A549 (cell line): ENCODE results near the gene ALAS1.

ENCODE experiments used
- BHLHE40 ChIP-seq: IDR thresholded peaks from 2 replicates; pipeline ENCODE4 v1.6.1; 2012; ENCODE audit warnings: low read depth, low read length, inconsistent platforms
- CTCF ChIP-seq: fragments of >200 bp; sonication (Bioruptor Twin); formaldehyde crosslinking; IDR thresholded peaks from 3 replicates; pipeline ENCODE4 v1.5.1; 2016
- ELK1 ChIP-seq: fragments of 150-350 bp; IDR thresholded peaks from 2 replicates; pipeline ENCODE4 v1.6.1; 2014; ENCODE audit warnings: low read depth, mild to moderate bottlenecking, low read length
- JUN ChIP-seq, 2 experiments: fragments of >200 bp; sonication (Bioruptor Twin); formaldehyde crosslinking; IDR thresholded peaks; 2 replicates in 1 of 2; 3 replicates in 1 of 2; pipeline ENCODE4 v1.6.1; 2016 to 2017
- KDM5A ChIP-seq: fragments of 200-600 bp; sonication (generic); IDR thresholded peaks from 2 replicates; pipeline ENCODE4 v1.6.1; 2016; ENCODE audit warnings: antibody characterized with exemption, mild to moderate bottlenecking
- POLR2A ChIP-seq: IDR thresholded peaks from 2 replicates; pipeline ENCODE4 v1.6.1; 2012; ENCODE audit warnings: mild to moderate bottlenecking, low read length
- USF2 ChIP-seq: fragments of 450-650 bp; IDR thresholded peaks from 2 replicates; pipeline ENCODE4 v1.6.1; 2014; ENCODE audit warnings: antibody characterized with exemption
- ZFP36 ChIP-seq: fragments of 450-650 bp; IDR thresholded peaks from 2 replicates; pipeline ENCODE4 v1.6.1; 2014; ENCODE audit warnings: borderline replicate concordance; ENCODE audit not compliant: partially characterized antibody

- TF ChIP-seq ELK1 (no peak), CTCF (no peak), BHLHE40 (no peak), USF2 (no peak), POLR2A (no peak), KDM5A (no peak), ZFP36 (no peak), JUN (IDR thresholded peaks at IDR 0.05) (no peak)
Observed at GRCh38 chr3:52197499-52197841, 490 bp upstream of the ALAS1 start.
